Fibroblast of pulmonary artery (primary cell): Measurements from ENCODE around the gene PACSIN1.

Experiments
- DNase-seq: peaks from one replicate; pipeline ENCODE4 v3.0.0-alpha.2; 2010; ENCODE audit warnings: low read depth
- H3K4me3 ChIP-seq: replicated peaks from 2 replicates; pipeline ENCODE4 v1.5.1; 2011; ENCODE audit warnings: low read depth, mild to moderate bottlenecking, control low read depth, low read length, moderate library complexity
- TF ChIP-seq, protein P1 (sequence below): IDR thresholded peaks from 2 replicates; pipeline ENCODE4 v1.5.1; 2011; ENCODE audit warnings: mild to moderate bottlenecking, control low read depth, low read length, inconsistent platforms; ENCODE audit errors: missing control alignments

PACSIN1 gene, protein sequence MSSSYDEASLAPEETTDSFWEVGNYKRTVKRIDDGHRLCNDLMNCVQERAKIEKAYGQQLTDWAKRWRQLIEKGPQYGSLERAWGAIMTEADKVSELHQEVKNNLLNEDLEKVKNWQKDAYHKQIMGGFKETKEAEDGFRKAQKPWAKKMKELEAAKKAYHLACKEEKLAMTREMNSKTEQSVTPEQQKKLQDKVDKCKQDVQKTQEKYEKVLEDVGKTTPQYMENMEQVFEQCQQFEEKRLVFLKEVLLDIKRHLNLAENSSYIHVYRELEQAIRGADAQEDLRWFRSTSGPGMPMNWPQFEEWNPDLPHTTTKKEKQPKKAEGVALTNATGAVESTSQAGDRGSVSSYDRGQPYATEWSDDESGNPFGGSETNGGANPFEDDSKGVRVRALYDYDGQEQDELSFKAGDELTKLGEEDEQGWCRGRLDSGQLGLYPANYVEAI

DNA sequence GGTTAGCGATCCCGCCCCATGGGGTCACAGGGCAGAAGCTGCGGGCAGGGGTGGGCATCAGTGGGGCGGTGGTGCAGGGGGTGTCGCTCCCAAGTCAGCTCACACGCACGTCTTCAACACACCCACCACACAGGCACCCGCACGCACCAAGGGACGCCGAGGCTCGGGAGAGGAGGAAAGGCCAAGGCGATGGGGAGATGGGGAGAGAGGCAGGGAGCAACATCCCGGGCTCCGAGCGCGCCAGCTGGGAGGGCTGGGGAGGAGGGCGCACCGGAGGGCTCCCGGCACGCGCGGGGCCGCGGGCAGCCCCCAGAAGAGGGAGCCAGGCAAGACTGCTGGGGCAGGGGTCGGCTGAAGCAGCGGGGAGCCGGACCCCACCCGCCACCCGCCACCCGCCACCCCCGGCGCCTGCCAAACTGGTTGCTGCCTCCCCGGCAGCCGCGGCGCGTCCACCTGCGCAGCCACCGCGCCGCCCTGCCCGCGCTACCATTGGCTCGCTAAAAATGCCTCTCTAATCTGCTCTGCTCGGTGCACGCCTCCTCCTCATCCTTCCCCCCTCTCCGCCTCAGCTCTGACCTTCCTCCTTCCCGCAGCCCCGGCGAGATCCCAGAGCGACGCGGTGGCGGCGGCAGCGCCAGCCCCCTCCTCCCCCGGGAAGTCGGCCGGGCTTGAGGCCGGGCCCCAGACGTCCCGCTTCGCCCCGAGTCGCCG lies at the start of gene PACSIN1:
Gene PACSIN1, plus strand, starts transcription at position 546 of the 711 bp plus-strand sequence. CDS start 60,230 bp downstream, outside the sequence.
- TF ChIP-seq, protein P1, sequence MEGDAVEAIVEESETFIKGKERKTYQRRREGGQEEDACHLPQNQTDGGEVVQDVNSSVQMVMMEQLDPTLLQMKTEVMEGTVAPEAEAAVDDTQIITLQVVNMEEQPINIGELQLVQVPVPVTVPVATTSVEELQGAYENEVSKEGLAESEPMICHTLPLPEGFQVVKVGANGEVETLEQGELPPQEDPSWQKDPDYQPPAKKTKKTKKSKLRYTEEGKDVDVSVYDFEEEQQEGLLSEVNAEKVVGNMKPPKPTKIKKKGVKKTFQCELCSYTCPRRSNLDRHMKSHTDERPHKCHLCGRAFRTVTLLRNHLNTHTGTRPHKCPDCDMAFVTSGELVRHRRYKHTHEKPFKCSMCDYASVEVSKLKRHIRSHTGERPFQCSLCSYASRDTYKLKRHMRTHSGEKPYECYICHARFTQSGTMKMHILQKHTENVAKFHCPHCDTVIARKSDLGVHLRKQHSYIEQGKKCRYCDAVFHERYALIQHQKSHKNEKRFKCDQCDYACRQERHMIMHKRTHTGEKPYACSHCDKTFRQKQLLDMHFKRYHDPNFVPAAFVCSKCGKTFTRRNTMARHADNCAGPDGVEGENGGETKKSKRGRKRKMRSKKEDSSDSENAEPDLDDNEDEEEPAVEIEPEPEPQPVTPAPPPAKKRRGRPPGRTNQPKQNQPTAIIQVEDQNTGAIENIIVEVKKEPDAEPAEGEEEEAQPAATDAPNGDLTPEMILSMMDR: no peak
- no peak within 1 kb of the TSS for H3K4me3 ChIP-seq
- DNase-seq: no peak

DNA sequence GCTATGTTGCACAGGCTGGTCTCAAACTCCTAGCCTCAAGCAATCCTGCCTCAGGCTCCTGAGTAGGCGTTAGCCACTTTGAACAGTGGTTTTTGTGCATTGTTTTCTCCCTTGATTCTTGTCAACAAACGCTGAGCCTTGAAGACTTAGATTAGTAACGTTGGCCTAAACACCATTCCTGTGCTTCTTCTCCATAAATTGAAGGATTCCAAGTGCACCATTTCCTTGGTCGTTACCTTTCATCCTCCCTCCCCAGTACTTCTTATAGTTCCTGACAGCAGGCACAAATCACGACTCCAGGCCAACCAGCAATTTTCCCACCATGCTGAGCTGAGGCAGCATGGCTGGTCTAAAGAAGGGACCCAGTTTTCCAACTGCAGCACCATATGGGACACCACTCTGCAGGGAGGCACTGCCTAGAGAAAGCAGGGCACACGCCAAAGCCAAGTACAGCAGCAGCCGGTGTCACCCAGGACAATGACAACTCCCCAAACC lies 49.0 kb upstream of the PACSIN1 start:
- no peak overlapping the region for H3K4me3 ChIP-seq
- DNase-seq: no peak
- TF ChIP-seq, protein P1: no peak

DNA sequence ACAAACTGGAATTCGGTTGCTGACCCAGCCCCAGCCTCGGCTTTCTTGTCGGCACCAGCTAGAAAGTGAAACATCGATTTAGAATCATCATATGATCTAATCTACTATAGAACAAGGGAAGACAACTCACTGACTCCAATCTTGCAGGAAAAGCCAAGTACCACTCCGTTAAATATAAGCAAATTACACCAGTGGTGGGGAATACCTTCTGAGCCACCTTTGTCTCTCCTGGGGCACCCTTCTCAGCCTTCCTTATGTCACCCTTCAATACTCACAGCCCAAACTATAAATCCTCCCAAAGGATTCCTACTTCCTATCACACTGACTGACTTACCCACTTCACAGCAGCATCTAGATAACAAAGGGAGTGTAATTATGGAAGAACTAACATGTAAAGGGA lies 47.5 kb upstream of the PACSIN1 start:
- no peak overlapping the region for H3K4me3 ChIP-seq
- no peak for DNase-seq
- TF ChIP-seq, protein P1: no peak

DNA sequence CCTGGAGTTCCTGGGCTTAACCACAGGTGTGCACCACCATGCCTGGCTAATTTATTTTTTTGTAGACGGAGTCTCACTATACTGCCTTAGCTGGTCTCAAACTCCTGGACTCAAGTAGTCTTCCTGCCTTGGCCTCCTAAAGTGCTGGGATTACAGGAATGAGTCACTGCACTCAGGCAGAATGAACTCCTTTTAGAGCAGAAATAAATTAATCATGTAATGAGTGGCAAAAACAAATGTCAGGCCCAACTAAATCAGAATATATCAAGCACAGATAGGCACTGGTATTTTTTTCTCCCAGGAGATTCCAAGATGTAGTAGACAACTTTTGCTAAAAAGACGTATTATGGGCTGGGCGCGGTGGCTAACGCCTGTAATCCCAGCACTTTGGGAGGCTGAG lies 42.6 kb upstream of the PACSIN1 start:
- TF ChIP-seq, protein P1: no peak
- no peak for DNase-seq

DNA sequence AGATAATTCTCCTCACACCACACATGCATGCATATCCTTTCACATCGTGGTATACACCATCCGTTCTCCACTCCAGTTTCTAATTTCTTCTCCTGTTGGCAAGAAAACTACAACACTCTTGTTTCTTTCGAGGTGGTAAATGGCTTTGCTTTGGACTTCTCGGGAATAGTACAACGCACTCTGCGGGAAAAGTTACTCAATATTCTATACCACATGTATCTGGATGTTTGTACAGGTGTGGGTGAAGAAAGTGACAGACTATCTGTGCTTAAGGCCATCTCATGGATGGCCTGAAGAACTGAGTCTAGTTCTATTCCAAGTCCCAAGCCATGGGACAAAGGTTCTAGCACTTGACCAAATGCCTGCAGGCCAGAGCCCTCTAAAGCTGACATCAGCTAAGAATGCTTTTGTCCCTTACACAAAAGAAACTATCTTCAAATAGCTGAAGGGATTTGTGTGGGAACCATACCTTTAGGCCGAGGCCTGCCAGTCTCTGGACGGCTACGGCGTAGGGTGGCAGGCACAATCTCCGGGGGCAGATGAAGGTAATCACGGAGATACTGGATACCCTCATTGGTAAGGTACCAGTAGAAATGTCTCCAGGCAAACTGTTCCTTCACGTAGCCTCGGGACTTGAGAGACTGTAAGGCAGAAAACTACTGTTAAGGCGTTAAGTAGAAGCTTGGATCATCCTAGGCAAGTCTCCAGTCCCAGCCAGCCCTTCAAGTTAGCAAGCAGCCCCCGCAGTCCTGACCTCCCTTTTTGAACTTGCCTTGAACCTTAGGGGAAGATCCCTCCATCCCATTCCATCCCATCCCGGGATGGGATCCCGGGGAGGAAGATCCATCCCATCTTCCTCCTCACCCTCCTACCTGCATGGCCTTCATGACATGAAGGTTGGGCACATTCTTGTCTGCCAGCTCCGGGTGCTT lies 41.4 kb upstream of the PACSIN1 start:
- DNase-seq: no peak
- peak overlapping the region; percentile 99 for H3K4me3 ChIP-seq
- TF ChIP-seq, protein P1: no peak

More for the DNA sequence above, 42.6 kb upstream of the PACSIN1 start:
- H3K4me3 ChIP-seq: no peak overlapping the region

DNA sequence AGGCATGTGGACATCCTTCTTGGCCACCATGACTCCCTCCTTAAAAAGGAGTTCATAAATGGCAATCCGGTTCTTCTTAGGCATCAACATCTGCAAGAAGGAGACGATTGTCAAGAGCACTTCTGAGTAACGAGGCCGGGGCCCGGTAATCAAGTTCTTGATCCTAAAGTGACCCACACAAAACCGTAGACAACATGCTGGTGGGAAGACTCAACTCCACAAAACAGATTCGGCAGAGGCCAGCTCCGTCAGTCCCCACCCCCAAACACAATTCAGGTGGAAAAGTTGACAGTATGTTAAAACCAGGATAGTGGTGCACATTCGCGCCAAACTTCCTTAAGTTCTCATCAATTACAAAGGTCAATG lies 40.8 kb upstream of the PACSIN1 start:
- peak overlapping the region; percentile 99 for H3K4me3 ChIP-seq
- DNase-seq: no peak
- TF ChIP-seq, protein P1: no peak
